Ascending aorta (tissue), 2 donors: Measurements from ENCODE around the gene STEAP3. TPM values are rescaled to one million over a fixed set of nuclear protein-coding genes. Genes with fewer than 3 reads are reported as not detected.
A peak's percentile ranks its signal among the peaks of the same experiment; 100 is the strongest.

Experiments
- DNase-seq, 2 donors: peaks; one replicate each; pipeline ENCODE4 v3.0.0-alpha.2; 2019; ENCODE audit warnings: low spot score in 2 of 2
- H3K27ac ChIP-seq, 2 donors: fragments of 200-600 bp; sonication (generic); one replicate each; pipeline ENCODE4 v1.5.1; 2016 to 2017; ENCODE audit warnings: mild to moderate bottlenecking in 1 of 2
- H3K27me3 ChIP-seq: fragments of 200-600 bp; sonication (generic); one replicate; pipeline ENCODE4 v1.5.1; 2017
- H3K36me3 ChIP-seq, 2 donors: fragments of 200-600 bp; sonication (generic); one replicate each; pipeline ENCODE4 v1.5.1; 2016
- H3K4me1 ChIP-seq, 2 donors: fragments of 200-600 bp; sonication (generic); one replicate each; pipeline ENCODE4 v1.5.1; 2016 to 2017; ENCODE audit warnings: mild to moderate bottlenecking in 1 of 2
- H3K4me3 ChIP-seq, 2 donors: fragments of 200-600 bp; sonication (generic); one replicate each; pipeline ENCODE4 v1.5.1; 2016 to 2017; ENCODE audit warnings: mild to moderate bottlenecking in 1 of 2
- H3K9me3 ChIP-seq, 2 donors: fragments of 200-600 bp; sonication (generic); one replicate each; pipeline ENCODE4 v1.5.1; 2016
- intact Hi-C: fragments of 100-400 bp; cut with DNase I; formaldehyde crosslinking; loops from one replicate; pipeline ENCODE4 v1.15.1; 2023
- total RNA-seq: library from RNA; depleted of rRNA; stranded (reverse); fragments of >200 nt; gene quantifications from one replicate; pipeline ENCODE4 v1.1.0, GENCODE V29; 2016
- TF ChIP-seq, protein P1 (sequence below), 3 experiments: fragments of 200-600 bp in 2 of 3; fragments of 450-650 bp in 1 of 3; sonication (generic) in 2 of 3; IDR thresholded peaks; one replicate each; pipeline ENCODE4 v1.5.1; 2016 to 2019; ENCODE audit warnings: antibody characterized with exemption in 3 of 3, mild to moderate bottlenecking in 1 of 3, moderate library complexity in 1 of 3

STEAP3 gene
- total RNA-seq, 1 donor from 2014 or later, result 34.5 TPM

DNA sequence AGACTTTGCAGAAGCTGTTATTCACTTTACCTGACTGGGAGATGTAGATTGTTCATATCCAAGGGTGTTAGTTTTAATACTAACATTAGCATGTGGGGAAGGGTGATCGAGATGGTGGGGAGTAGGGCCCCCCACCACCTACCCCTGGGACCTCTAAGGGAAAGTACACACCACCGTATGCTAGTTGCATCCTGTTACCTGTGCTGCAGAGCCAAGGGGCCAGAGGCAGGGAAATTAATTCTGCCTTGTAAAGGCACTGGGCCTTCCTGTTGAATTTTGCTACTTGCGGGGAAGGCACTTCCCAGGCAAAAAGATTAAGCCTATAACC, 9.0 kb downstream of the STEAP3 start:
- Histone ChIP-seq H3K4me1 (no peaks in the 10 kb centered on the region), H3K4me3 (no peak overlapping the region), H3K9me3 (no peaks in the 10 kb centered on the region), H3K27me3 (no peaks in the 10 kb centered on the region), H3K36me3 (no peaks in the 10 kb centered on the region), H3K27ac (no peak overlapping the region)
- TF ChIP-seq, protein P1, sequence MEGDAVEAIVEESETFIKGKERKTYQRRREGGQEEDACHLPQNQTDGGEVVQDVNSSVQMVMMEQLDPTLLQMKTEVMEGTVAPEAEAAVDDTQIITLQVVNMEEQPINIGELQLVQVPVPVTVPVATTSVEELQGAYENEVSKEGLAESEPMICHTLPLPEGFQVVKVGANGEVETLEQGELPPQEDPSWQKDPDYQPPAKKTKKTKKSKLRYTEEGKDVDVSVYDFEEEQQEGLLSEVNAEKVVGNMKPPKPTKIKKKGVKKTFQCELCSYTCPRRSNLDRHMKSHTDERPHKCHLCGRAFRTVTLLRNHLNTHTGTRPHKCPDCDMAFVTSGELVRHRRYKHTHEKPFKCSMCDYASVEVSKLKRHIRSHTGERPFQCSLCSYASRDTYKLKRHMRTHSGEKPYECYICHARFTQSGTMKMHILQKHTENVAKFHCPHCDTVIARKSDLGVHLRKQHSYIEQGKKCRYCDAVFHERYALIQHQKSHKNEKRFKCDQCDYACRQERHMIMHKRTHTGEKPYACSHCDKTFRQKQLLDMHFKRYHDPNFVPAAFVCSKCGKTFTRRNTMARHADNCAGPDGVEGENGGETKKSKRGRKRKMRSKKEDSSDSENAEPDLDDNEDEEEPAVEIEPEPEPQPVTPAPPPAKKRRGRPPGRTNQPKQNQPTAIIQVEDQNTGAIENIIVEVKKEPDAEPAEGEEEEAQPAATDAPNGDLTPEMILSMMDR (IDR thresholded peaks at IDR 0.05), result no peak
- intact Hi-C loops, result no loop called here
- DNase-seq, result no peak

DNA sequence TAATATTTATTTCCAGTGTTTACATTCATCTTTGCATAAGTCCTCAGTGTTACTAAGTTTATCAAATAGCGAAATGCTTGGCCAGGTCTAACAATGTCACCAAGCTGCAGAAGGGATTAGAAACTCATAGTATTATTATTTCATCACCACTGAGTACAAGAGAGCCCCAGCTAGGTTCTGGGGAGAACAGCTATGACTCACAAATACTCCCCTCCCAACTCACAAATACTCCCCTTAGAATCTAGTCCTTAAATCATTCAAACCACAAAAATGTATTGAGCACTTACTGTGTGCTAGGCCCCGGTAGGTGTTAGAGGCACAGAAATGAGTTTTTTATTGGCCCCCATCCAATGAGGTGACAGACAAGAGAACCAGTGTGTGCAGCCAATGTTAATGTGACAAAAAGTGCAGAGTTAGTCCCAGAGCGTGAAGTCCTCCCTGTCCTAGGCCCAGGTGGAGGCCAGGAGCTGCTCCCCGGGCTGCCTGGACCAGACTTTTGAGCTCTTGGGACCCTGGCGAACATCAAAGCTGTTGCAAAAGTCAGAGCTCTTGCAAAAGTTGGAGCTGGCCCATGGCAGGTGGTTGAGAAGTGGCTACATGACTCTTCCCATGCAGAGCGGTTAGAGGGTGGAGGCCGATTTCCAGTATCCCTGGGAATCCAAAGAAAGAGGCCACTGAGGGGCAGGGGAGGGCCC, 9.8 kb downstream of the STEAP3 start:
- no peak overlapping the region for H3K27ac ChIP-seq
- no peaks in the 10 kb centered on the region for H3K36me3 ChIP-seq
- H3K9me3 ChIP-seq, result no peaks in the 10 kb centered on the region
- no peak overlapping the region for H3K4me3 ChIP-seq
- no peaks in the 10 kb centered on the region for H3K4me1 ChIP-seq
- TF ChIP-seq, protein P1 (IDR thresholded peaks at IDR 0.05), result no peak
- DNase-seq, result no peak
- no peaks in the 10 kb centered on the region for H3K27me3 ChIP-seq
- intact Hi-C loops, result no loop called here

DNA sequence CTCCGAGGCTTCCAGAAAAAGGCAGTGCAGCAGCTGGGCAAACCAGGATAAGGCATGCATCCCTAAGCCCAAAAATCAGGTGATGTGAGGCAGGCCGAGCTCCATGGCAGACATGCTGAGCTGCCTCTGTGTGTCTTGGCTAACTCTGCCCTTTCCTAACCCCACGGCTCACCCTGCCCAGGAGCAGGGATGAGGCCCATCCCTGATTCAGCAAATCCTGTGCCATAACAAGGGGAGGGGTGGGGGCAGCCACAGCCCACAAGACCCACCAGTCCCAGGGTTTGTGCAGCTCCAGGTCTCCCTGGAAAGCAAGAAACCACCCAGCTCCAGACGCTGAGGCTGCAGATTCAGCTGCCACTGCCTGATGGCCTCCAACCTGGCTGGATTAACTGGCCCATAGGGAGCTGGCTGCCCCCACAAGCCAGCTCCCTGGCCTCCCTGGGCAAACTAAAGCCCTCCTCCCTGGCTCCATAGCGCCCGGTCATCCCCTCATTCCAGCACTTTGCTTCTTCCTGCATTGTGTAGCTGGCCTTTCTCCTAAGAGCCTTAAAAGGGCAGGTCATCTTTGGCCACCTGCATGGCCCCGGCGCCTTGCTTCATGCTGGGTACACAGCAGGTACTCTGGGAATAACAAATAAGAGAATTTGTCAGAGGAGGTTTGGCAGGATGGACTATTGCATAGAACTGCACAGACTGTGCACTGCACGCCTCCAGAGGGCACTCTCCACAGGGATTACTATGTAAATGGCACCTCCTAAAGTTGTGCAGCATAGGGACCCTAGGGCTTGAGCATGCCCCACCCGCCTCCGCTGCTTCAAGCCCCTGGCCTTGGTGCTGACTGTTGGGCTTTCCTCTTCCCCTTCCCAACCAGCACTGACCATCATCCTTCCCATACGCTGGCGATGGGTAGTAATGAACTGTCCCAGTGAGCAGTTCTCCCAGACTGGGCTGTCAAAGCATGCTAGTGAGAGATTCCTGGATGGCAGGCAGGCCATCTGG, 10.7 kb downstream of the STEAP3 start:
- Histone ChIP-seq H3K27ac (no peak overlapping the region), H3K4me1 (no peaks in the 10 kb centered on the region), H3K9me3 (no peaks in the 10 kb centered on the region), H3K36me3 (no peaks in the 10 kb centered on the region), H3K4me3 (no peak overlapping the region), H3K27me3 (no peaks in the 10 kb centered on the region)
- DNase-seq, result no peak
- TF ChIP-seq, protein P1 (IDR thresholded peaks at IDR 0.05), result no peak
- intact Hi-C loops, result no loop called here

DNA sequence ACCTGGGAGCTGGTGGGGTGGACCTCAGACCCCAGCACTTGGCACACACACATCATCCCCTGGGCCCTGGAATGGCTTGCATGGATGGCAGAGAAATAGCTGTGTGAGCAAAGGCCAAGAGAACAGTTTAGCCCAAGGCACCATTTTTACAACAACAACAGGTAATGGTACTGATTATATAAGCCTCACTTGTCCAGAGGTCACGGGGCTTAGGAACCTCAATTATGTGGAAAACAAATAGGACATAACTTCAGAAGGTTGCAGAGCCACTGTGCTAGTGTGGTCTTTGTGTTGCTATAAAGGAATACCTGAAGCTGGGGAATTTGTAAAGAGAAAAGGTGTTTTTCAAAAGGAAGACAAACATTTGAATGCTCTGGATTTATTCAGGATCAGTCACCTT, 13.2 kb downstream of the STEAP3 start:
- DNase-seq, result no peak
- Histone ChIP-seq H3K36me3 (no peaks in the 10 kb centered on the region), H3K27ac (no peak overlapping the region), H3K27me3 (no peaks in the 10 kb centered on the region), H3K9me3 (no peaks in the 10 kb centered on the region), H3K4me1 (peaks cover 9 to 12% of the 10 kb centered on the region in 2 donors), H3K4me3 (no peak overlapping the region)
- TF ChIP-seq, protein P1 (IDR thresholded peaks at IDR 0.05), result no peak
- intact Hi-C loops, result no loop called here

DNA sequence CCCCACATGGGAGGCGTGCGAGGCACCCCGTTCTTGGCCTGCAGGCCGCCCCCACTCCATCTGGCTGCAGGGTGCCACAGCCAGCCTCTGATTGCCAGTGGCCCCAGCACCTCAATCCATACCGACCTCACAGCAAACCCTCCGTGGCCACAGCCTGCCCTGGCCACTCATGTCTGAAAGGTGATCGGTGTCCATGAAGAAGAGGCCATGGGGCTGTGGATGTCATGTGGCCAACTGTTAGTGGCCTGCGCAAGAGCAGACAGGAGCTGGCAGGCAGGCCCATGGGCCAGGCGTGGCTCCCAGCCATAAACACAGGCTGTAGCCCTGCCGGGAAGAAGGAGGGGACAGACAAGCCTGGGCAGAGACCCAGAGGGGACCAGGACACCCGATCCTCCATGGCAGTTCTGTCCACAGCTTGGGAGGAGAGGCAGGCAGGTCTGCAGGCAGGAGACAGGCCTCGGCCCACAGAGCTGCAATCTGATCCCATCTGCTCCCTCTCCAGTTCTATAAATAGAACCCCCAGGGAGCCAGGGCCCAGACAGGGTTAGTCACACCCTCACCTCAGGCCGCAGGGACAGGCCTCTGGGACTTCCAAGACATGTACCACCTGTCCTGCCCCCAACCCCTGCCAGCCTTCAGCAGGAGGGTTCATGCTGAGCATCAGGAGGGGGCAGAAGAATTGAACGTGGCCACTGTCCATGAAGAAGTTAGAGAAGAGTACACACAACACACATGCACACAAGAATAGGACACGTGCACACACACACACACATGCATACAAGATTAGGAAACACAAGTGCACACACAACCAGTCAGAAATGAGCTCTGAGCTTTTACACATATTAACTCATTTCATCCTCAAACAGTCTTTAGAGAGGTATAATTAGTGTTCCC, 16.9 kb downstream of the STEAP3 start:
- peak overlapping the region; percentile 68 to 91 for H3K27ac ChIP-seq
- peaks cover 0 to 3% of the 10 kb centered on the region in 2 donors for H3K9me3 ChIP-seq
- no peak overlapping the region for H3K4me3 ChIP-seq
- peak; percentile 34 to 74 for DNase-seq
- H3K27me3 ChIP-seq, result no peaks in the 10 kb centered on the region
- TF ChIP-seq, protein P1 (IDR thresholded peaks at IDR 0.05), result no peak
- peaks cover 9 to 12% of the 10 kb centered on the region in 2 donors for H3K4me1 ChIP-seq
- peaks cover 2 to 4% of the 10 kb centered on the region in 2 donors for H3K36me3 ChIP-seq
- intact Hi-C loops, result no loop called here
